HepG2 (cell line): ENCODE results near the gene POLG2. TPM values are rescaled to one million over a fixed set of nuclear protein-coding genes. Genes with fewer than 3 reads are reported as not detected.

ENCODE experiments used
- AHDC1 ChIP-seq: sonication (generic); formaldehyde crosslinking; IDR thresholded peaks from 2 replicates; pipeline ENCODE4 v1.5.1; 2020; ENCODE audit warnings: mild to moderate bottlenecking, missing genetic modification reagents, borderline replicate concordance
- ATF1 ChIP-seq: IDR thresholded peaks from 2 replicates; pipeline ENCODE4 v1.6.1; 2016; ENCODE audit warnings: mild to moderate bottlenecking, control low read depth
- BRCA1 ChIP-seq: sonication (generic); formaldehyde crosslinking; IDR thresholded peaks from 2 replicates; pipeline ENCODE4 v1.4.0; 2020; ENCODE audit warnings: missing genetic modification reagents
- EZH2 ChIP-seq: conservative IDR thresholded peaks from 2 replicates; pipeline ENCODE4 v1.6.1; 2012; ENCODE audit warnings: mild to moderate bottlenecking, low read depth, low read length, moderate library complexity
- HOXA9 ChIP-seq: sonication (generic); formaldehyde crosslinking; IDR thresholded peaks from 2 replicates; pipeline ENCODE4 v1.8.1; 2022; ENCODE audit warnings: missing genetic modification reagents, mild to moderate bottlenecking, moderate library complexity, borderline replicate concordance
- KLF9 ChIP-seq: IDR thresholded peaks from 2 replicates; pipeline ENCODE4 v1.6.1; 2016; ENCODE audit warnings: low read depth
- MIER3 ChIP-seq: IDR thresholded peaks from 2 replicates; pipeline ENCODE4 v1.6.1; 2016; ENCODE audit warnings: missing compliant biosample characterization, borderline replicate concordance
- SUZ12 ChIP-seq: fragments of 150-350 bp; IDR thresholded peaks from 2 replicates; pipeline ENCODE4 v1.6.1; 2014; ENCODE audit warnings: low read depth, low read length
- SYNCRIP ChIP-seq: fragments of 200-400 bp; formaldehyde crosslinking; IDR thresholded peaks from 2 replicates; pipeline ENCODE4 v1.6.1; 2018; ENCODE audit warnings: mild to moderate bottlenecking, low read depth, low read length; ENCODE audit not compliant: insufficient read depth
- ZFAT ChIP-seq: sonication (generic); formaldehyde crosslinking; conservative IDR thresholded peaks from 2 replicates; pipeline ENCODE4 v1.8.1; 2023; ENCODE audit warnings: missing genetic modification reagents, inconsistent platforms
- ZMAT3 ChIP-seq: sonication (generic); formaldehyde crosslinking; conservative IDR thresholded peaks from 2 replicates; pipeline ENCODE4 v1.7.0; 2021; ENCODE audit warnings: missing genetic modification reagents
- ZNF17 ChIP-seq: sonication (generic); formaldehyde crosslinking; IDR thresholded peaks from 2 replicates; pipeline ENCODE4 v1.5.0; 2020; ENCODE audit warnings: mild to moderate bottlenecking, missing genetic modification reagents
- ZNF3 ChIP-seq: IDR thresholded peaks from 2 replicates; pipeline ENCODE4 v1.7.0; 2017; ENCODE audit warnings: inconsistent platforms
- ZNF329 ChIP-seq: sonication (generic); formaldehyde crosslinking; IDR thresholded peaks from 2 replicates; pipeline ENCODE4 v1.9.0; 2021; ENCODE audit warnings: low read depth, mild to moderate bottlenecking, missing genetic modification reagents
- ZNF737 ChIP-seq: sonication (generic); formaldehyde crosslinking; IDR thresholded peaks from 2 replicates; pipeline ENCODE4 v1.5.0; 2020; ENCODE audit warnings: missing genetic modification reagents, mild to moderate bottlenecking, borderline replicate concordance
- polyA plus RNA-seq, 8 experiments: library from polyadenylated mRNA; depleted of rRNA in 3 of 8; stranded (reverse) in 7 of 8; unstranded in 1 of 8; fragments of >200 nt; fragmentation: Illumina TruSeq in 4 of 8; extraction: Trizol in 4 of 8; gene quantifications; 2 replicates each; pipeline versions ENCODE4 v1.2.1 to v1.2.3, GENCODE V29; 2011 to 2016; ENCODE audit warnings: low read depth in 4 of 8, missing spikeins in 1 of 8, mixed read lengths in 1 of 8; ENCODE audit not compliant: insufficient read depth in 1 of 8
- total RNA-seq, 5 experiments: library from RNA; depleted of rRNA; stranded (reverse); fragments of >200 nt; fragmentation: Illumina TruSeq; extraction: Trizol; gene quantifications; 2 replicates each; pipeline ENCODE4 v1.2.3, GENCODE V29; 2016; ENCODE audit warnings: low read depth in 1 of 5
- TF ChIP-seq, protein P1 (sequence below): sonication (generic); formaldehyde crosslinking; IDR thresholded peaks from 2 replicates; pipeline ENCODE4 v1.5.0; 2020; ENCODE audit warnings: mild to moderate bottlenecking, missing genetic modification reagents
- TF ChIP-seq, protein P2 (sequence below): sonication (generic); formaldehyde crosslinking; IDR thresholded peaks from 2 replicates; pipeline ENCODE4 v1.8.1; 2023; ENCODE audit warnings: mild to moderate bottlenecking, missing genetic modification reagents
- TF ChIP-seq, protein P3 (sequence below): sonication (generic); formaldehyde crosslinking; IDR thresholded peaks from 2 replicates; pipeline ENCODE4 v1.4.0; 2020; ENCODE audit warnings: missing genetic modification reagents

Gene POLG2
- total and polyA plus RNA-seq, 2 of the 13 experiments (the other 11 are each of a cell fraction or from before 2014, with no cell fraction given) = 21.1 to 25.5 TPM

GRCh38 chr17:64496786-64497564 is at the start of gene POLG2 (continued):
- TF ChIP-seq, protein P1, sequence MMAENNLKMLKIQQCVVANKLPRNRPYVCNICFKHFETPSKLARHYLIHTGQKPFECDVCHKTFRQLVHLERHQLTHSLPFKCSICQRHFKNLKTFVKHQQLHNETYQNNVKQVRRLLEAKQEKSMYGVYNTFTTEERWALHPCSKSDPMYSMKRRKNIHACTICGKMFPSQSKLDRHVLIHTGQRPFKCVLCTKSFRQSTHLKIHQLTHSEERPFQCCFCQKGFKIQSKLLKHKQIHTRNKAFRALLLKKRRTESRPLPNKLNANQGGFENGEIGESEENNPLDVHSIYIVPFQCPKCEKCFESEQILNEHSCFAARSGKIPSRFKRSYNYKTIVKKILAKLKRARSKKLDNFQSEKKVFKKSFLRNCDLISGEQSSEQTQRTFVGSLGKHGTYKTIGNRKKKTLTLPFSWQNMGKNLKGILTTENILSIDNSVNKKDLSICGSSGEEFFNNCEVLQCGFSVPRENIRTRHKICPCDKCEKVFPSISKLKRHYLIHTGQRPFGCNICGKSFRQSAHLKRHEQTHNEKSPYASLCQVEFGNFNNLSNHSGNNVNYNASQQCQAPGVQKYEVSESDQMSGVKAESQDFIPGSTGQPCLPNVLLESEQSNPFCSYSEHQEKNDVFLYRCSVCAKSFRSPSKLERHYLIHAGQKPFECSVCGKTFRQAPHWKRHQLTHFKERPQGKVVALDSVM (CRISPR knock-in tag) = 0 out of 2 replicates have a peak, but pooled peaks have one; percentile 50
- TF ChIP-seq, protein P2, sequence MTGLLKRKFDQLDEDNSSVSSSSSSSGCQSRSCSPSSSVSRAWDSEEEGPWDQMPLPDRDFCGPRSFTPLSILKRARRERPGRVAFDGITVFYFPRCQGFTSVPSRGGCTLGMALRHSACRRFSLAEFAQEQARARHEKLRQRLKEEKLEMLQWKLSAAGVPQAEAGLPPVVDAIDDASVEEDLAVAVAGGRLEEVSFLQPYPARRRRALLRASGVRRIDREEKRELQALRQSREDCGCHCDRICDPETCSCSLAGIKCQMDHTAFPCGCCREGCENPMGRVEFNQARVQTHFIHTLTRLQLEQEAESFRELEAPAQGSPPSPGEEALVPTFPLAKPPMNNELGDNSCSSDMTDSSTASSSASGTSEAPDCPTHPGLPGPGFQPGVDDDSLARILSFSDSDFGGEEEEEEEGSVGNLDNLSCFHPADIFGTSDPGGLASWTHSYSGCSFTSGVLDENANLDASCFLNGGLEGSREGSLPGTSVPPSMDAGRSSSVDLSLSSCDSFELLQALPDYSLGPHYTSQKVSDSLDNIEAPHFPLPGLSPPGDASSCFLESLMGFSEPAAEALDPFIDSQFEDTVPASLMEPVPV = peak; percentile 86; the same call in 1 of the 2 replicates
- TF ChIP-seq ZNF737 (no peak; the same call in 1 of the 2 replicates), BRCA1 (CRISPR knock-in tag) (peak; percentile 27; the same call in 1 of the 2 replicates), SUZ12 (peak; percentile 13; the same call in 1 of the 2 replicates), ATF1 (CRISPR knock-in tag) (peak; percentile 53; the same call in 1 of the 2 replicates), ZNF3 (CRISPR knock-in tag) (no peak), AHDC1 (CRISPR knock-in tag) (no peak; the same call in 1 of the 2 replicates), KLF9 (peak; percentile 84; the same call in 1 of the 2 replicates), MIER3 (CRISPR knock-in tag) (peak; percentile 87; the same call in 1 of the 2 replicates), ZMAT3 (CRISPR knock-in tag) (peak; percentile 87), ZNF329 (CRISPR knock-in tag) (0 out of 2 replicates have a peak, but pooled peaks have one; percentile 17), HOXA9 (CRISPR knock-in tag) (peak; percentile 87; the same call in 1 of the 2 replicates), EZH2 (no peak), SYNCRIP (no peak), ZFAT (CRISPR knock-in tag) (no peak), ZNF17 (CRISPR knock-in tag) (no peak)
- TF ChIP-seq, protein P3, sequence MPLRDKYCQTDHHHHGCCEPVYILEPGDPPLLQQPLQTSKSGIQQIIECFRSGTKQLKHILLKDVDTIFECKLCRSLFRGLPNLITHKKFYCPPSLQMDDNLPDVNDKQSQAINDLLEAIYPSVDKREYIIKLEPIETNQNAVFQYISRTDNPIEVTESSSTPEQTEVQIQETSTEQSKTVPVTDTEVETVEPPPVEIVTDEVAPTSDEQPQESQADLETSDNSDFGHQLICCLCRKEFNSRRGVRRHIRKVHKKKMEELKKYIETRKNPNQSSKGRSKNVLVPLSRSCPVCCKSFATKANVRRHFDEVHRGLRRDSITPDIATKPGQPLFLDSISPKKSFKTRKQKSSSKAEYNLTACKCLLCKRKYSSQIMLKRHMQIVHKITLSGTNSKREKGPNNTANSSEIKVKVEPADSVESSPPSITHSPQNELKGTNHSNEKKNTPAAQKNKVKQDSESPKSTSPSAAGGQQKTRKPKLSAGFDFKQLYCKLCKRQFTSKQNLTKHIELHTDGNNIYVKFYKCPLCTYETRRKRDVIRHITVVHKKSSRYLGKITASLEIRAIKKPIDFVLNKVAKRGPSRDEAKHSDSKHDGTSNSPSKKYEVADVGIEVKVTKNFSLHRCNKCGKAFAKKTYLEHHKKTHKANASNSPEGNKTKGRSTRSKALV (CRISPR knock-in tag) = peak; percentile 70; the same call in 1 of the 2 replicates
